Naive thymus-derived CD4-positive, alpha-beta T cell (primary cell): Measurements from ENCODE around the gene SFT2D1. TPM values are rescaled to one million over a fixed set of nuclear protein-coding genes. Genes with fewer than 3 reads are reported as not detected.

ENCODE experiments used
- ATAC-seq: fragments of 150-1000 bp; cut with Tn5 transposase; 2 replicates; pipeline ENCODE4 v1.10.0; 2021; ENCODE audit warnings: mild to moderate bottlenecking, moderate library complexity
- CTCF ChIA-PET: fragments of 350-600 bp; sonication (Branson Sonifier 250); formaldehyde crosslinking; loops from one replicate; lab custom pipeline; 2021; ENCODE audit warnings: antibody characterized with exemption; lab: Charles Lee
- POLR2A ChIA-PET: fragments of 350-600 bp; sonication (Branson Sonifier 250); formaldehyde crosslinking; loops from one replicate; lab custom pipeline; 2021; ENCODE audit warnings: antibody characterized with exemption, inconsistent platforms; lab: Charles Lee
- DNase-seq, 9 donors: peaks; one replicate each; pipeline versions ENCODE4 v3.0.0 to v3.0.0-alpha.2; 2020 to 2022; ENCODE audit warnings: mixed read lengths in 1 of 9
- H3K27ac ChIP-seq: one replicate; pipeline ENCODE4 v1.7.0; 2013; ENCODE audit warnings: mild to moderate bottlenecking, low read depth, low read length, moderate library complexity
- H3K27me3 ChIP-seq, 2 donors: one replicate each; pipeline ENCODE4 v1.7.0; 2013; ENCODE audit warnings: low read length in 2 of 2, mild to moderate bottlenecking in 2 of 2, moderate library complexity in 2 of 2; ENCODE audit not compliant: control insufficient read depth in 2 of 2, insufficient read depth in 2 of 2
- H3K36me3 ChIP-seq, 3 experiments: 1 replicate in 2 of 3; 2 replicates in 1 of 3; pipeline ENCODE4 v1.7.0; 2013; ENCODE audit warnings: low read length in 3 of 3, mild to moderate bottlenecking in 3 of 3, moderate library complexity in 1 of 3; ENCODE audit not compliant: insufficient read depth in 3 of 3, control insufficient read depth in 2 of 3
- H3K4me1 ChIP-seq, 2 donors: one replicate each; pipeline ENCODE4 v1.7.0; 2013; ENCODE audit warnings: low read length in 2 of 2, mild to moderate bottlenecking in 2 of 2, moderate library complexity in 1 of 2; ENCODE audit not compliant: control insufficient read depth in 2 of 2, insufficient read depth in 2 of 2
- H3K4me3 ChIP-seq: 2 replicates; pipeline ENCODE4 v1.7.0; 2013; ENCODE audit warnings: mild to moderate bottlenecking, low read length
- H3K9me3 ChIP-seq, 3 experiments: 1 replicate in 2 of 3; 2 replicates in 1 of 3; pipeline ENCODE4 v1.7.0; 2013; ENCODE audit warnings: low read length in 3 of 3; ENCODE audit not compliant: control insufficient read depth in 2 of 3
- H3K27ac Mint-ChIP-seq, 9 donors: one replicate each; pipeline ENCODE4 v1.8.0; 2020 to 2022; ENCODE audit warnings: mixed read lengths in 9 of 9, mild to moderate bottlenecking in 8 of 9, moderate library complexity in 5 of 9, inconsistent platforms in 2 of 9
- H3K27me3 Mint-ChIP-seq, 5 donors: one replicate each; pipeline ENCODE4 v1.8.0; 2021 to 2022; ENCODE audit warnings: mixed read lengths in 5 of 5, mild to moderate bottlenecking in 1 of 5
- H3K36me3 Mint-ChIP-seq, 5 donors: one replicate each; pipeline ENCODE4 v1.8.0; 2020 to 2022; ENCODE audit warnings: mixed read lengths in 5 of 5, mild to moderate bottlenecking in 3 of 5, inconsistent platforms in 1 of 5
- H3K4me1 Mint-ChIP-seq, 7 donors: one replicate each; pipeline ENCODE4 v1.8.0; 2020 to 2022; ENCODE audit warnings: mixed read lengths in 7 of 7, mild to moderate bottlenecking in 3 of 7, inconsistent platforms in 1 of 7
- H3K4me3 Mint-ChIP-seq, 10 donors: one replicate each; pipeline ENCODE4 v1.8.0; 2020 to 2022; ENCODE audit warnings: mild to moderate bottlenecking in 10 of 10, mixed read lengths in 10 of 10, moderate library complexity in 6 of 10, inconsistent platforms in 2 of 10
- H3K9me3 Mint-ChIP-seq, 11 donors: one replicate each; pipeline ENCODE4 v1.8.0; 2020 to 2022; ENCODE audit warnings: mixed read lengths in 11 of 11, mild to moderate bottlenecking in 4 of 11, inconsistent platforms in 1 of 11, moderate library complexity in 1 of 11
- intact Hi-C, 2 donors: fragments of 100-400 bp; cut with micrococcal nuclease; formaldehyde crosslinking; loops; one replicate each; pipeline ENCODE4 v1.15.1; 2023
- polyA plus RNA-seq, 2 donors: library from polyadenylated mRNA; unstranded; fragments of 300-500 nt; fragmentation: Illumina TruSeq; gene quantifications; one replicate each; pipeline ENCODE4 v1.2.3, GENCODE V29; 2021
- total RNA-seq, 6 experiments: library from RNA in 5 of 6; stranded (reverse) in 5 of 6; gene quantifications; 1 replicate in 5 of 6; 2 replicates in 1 of 6; pipeline ENCODE4 v1.2.3 and lab custom pipeline; 2021 to 2026

Gene SFT2D1
- total and polyA plus RNA-seq, 7 experiments from 2014 or later: 18.3 to 52.5 (median 35.3) TPM

GRCh38 chr6:166334878-166335277 is 7.5 kb downstream of the SFT2D1 start:
- CTCF ChIA-PET: interaction anchor here (0.8 kb wide), 1 partner anchor 25 kb away, joined by 3 read pairs; no protein-coding TSS in a partner anchor
- intact Hi-C loops: no loop called here
- Mint-ChIP-seq H3K27me3 (no peaks in the 10 kb centered on the region), H3K4me1 (peaks cover 34 to 60% (median 52%) of the 10 kb centered on the region in 7 donors), H3K27ac (peak overlapping the region in 3 of 9 donors; percentile 4 to 80 (median 40)), H3K9me3 (no peaks in the 10 kb centered on the region), H3K4me3 (peak overlapping the region in 8 of 10 donors; percentile 8 to 81 (median 50)), H3K36me3 (peaks cover 12 to 33% (median 22%) of the 10 kb centered on the region in 5 donors)
- ATAC-seq (no peak), DNase-seq (no peak)
- Histone ChIP-seq H3K9me3 (no peaks in the 10 kb centered on the region), H3K4me3 (no peak overlapping the region), H3K27ac (no peak overlapping the region), H3K4me1 (peaks cover 43 to 55% of the 10 kb centered on the region in 2 donors), H3K36me3 (peaks cover 0 to 26% (median 0%) of the 10 kb centered on the region in 3 experiments), H3K27me3 (no peaks in the 10 kb centered on the region)
- POLR2A ChIA-PET: interaction anchor here (1.2 kb wide), 1 partner anchor 16 kb away, joined by 4 read pairs; no protein-coding TSS in a partner anchor

- H3K27me3 ChIP-seq: no peaks in the 10 kb centered on the region
- peak overlapping the region; percentile 39 to 81 (median 68) for H3K4me3 Mint-ChIP-seq
- H3K27ac ChIP-seq: no peak overlapping the region
- H3K27ac Mint-ChIP-seq: peak overlapping the region in 8 of 9 donors; percentile 13 to 73 (median 44)
- intact Hi-C loops: loop anchor here in 1 of 2 donors (1.0 to 2.0 kb wide), 2 partner anchors 9 to 49 kb away; partner anchors contain the start of genes MPC1 and SFT2D1
- DNase-seq: peak in 7 of 9 donors; percentile 31 to 59 (median 46)
- peaks cover 31 to 40% of the 10 kb centered on the region in 2 donors for H3K4me1 ChIP-seq
- H3K9me3 Mint-ChIP-seq: no peaks in the 10 kb centered on the region
- peaks cover 12 to 41% (median 23%) of the 10 kb centered on the region in 5 donors for H3K36me3 Mint-ChIP-seq
- H3K4me3 ChIP-seq: peak overlapping the region; percentile 15
- peaks cover 38 to 63% (median 55%) of the 10 kb centered on the region in 7 donors for H3K4me1 Mint-ChIP-seq
- ChIA-PET CTCF (no interaction called here), POLR2A (interaction anchor here (0.6 kb wide), 1 partner anchor 72 kb away, joined by 3 read pairs; no protein-coding TSS in a partner anchor)
- no peaks in the 10 kb centered on the region for H3K27me3 Mint-ChIP-seq
- no peaks in the 10 kb centered on the region for H3K9me3 ChIP-seq
- peak; percentile 86 for ATAC-seq
- H3K36me3 ChIP-seq: peaks cover 0 to 35% (median 0%) of the 10 kb centered on the region in 3 experiments
Observed at GRCh38 chr6:166333172-166333995, 9.0 kb downstream of the SFT2D1 start.

GRCh38 chr6:166331503-166332415 is 10.6 kb downstream of the SFT2D1 start:
- H3K4me3 Mint-ChIP-seq: peak overlapping the region in 3 of 10 donors; percentile 63 to 75 (median 66)
- no peaks in the 10 kb centered on the region for H3K9me3 ChIP-seq
- peaks cover 26 to 38% of the 10 kb centered on the region in 2 donors for H3K4me1 ChIP-seq
- no peak for ATAC-seq
- ChIA-PET POLR2A (no interaction called here), CTCF (interaction anchor here (0.6 kb wide), 1 partner anchor 50 kb away, joined by 4 read pairs; no protein-coding TSS in a partner anchor)
- H3K4me3 ChIP-seq: no peak overlapping the region
- no peaks in the 10 kb centered on the region for H3K27me3 ChIP-seq
- intact Hi-C loops: loop anchor here in 1 of 2 donors (2.0 kb wide), 1 partner anchor 51 kb away; the partner anchor contains the start of gene MPC1
- H3K36me3 Mint-ChIP-seq: peaks cover 7 to 36% (median 23%) of the 10 kb centered on the region in 5 donors
- no peak overlapping the region for H3K27ac ChIP-seq
- H3K9me3 Mint-ChIP-seq: no peaks in the 10 kb centered on the region
- H3K4me1 Mint-ChIP-seq: peaks cover 34 to 65% (median 54%) of the 10 kb centered on the region in 7 donors
- H3K27me3 Mint-ChIP-seq: no peaks in the 10 kb centered on the region
- no peak overlapping the region for H3K27ac Mint-ChIP-seq
- no peak for DNase-seq
- H3K36me3 ChIP-seq: peaks cover 0 to 34% (median 0%) of the 10 kb centered on the region in 3 experiments

GRCh38 chr6:166330612-166331011 is 11.7 kb downstream of the SFT2D1 start:
- Histone ChIP-seq H3K36me3 (peaks cover 0 to 36% (median 1%) of the 10 kb centered on the region in 3 experiments), H3K4me3 (no peak overlapping the region), H3K9me3 (no peaks in the 10 kb centered on the region), H3K27ac (no peak overlapping the region), H3K27me3 (no peaks in the 10 kb centered on the region), H3K4me1 (peaks cover 26 to 33% of the 10 kb centered on the region in 2 donors)
- DNase-seq (no peak), ATAC-seq (no peak)
- H3K27ac Mint-ChIP-seq: no peak overlapping the region
- H3K4me3 Mint-ChIP-seq: no peak overlapping the region
- intact Hi-C loops: no loop called here
- POLR2A ChIA-PET: no interaction called here
- no peaks in the 10 kb centered on the region for H3K27me3 Mint-ChIP-seq
- H3K36me3 Mint-ChIP-seq: peaks cover 7 to 42% (median 27%) of the 10 kb centered on the region in 5 donors
- peaks cover 34 to 68% (median 46%) of the 10 kb centered on the region in 7 donors for H3K4me1 Mint-ChIP-seq
- CTCF ChIA-PET: no interaction called here
- no peaks in the 10 kb centered on the region for H3K9me3 Mint-ChIP-seq

GRCh38 chr6:166325383-166326042 is 16.8 kb downstream of the SFT2D1 start:
- ATAC-seq (peak; percentile 31), DNase-seq (no peak)
- Mint-ChIP-seq H3K4me1 (peaks cover 3 to 23% (median 5%) of the 10 kb centered on the region in 7 donors), H3K27me3 (no peaks in the 10 kb centered on the region), H3K9me3 (no peaks in the 10 kb centered on the region), H3K36me3 (peaks cover 0 to 41% (median 19%) of the 10 kb centered on the region in 5 donors), H3K27ac (no peak overlapping the region), H3K4me3 (no peak overlapping the region)
- CTCF ChIA-PET: interaction anchor here (0.6 kb wide), 1 partner anchor 72 kb away, joined by 4 read pairs; no protein-coding TSS in a partner anchor
- H3K27ac ChIP-seq: no peak overlapping the region
- H3K4me3 ChIP-seq: no peak overlapping the region
- no peaks in the 10 kb centered on the region for H3K27me3 ChIP-seq
- POLR2A ChIA-PET: interaction anchor here (0.6 kb wide), 1 partner anchor 11 kb away, joined by 3 read pairs; no protein-coding TSS in a partner anchor
- no peaks in the 10 kb centered on the region for H3K4me1 ChIP-seq
- H3K9me3 ChIP-seq: no peaks in the 10 kb centered on the region
- intact Hi-C loops: no loop called here
- H3K36me3 ChIP-seq: peaks cover 4 to 53% (median 6%) of the 10 kb centered on the region in 3 experiments
